ENCODE data around the gene ACSM6. TPM values are rescaled to one million over a fixed set of nuclear protein-coding genes. Genes with fewer than 3 reads are reported as not detected.
"Not testable (repeated sequence)": the region's sequence is repeated elsewhere in the genome, so short reads cannot be mapped to it uniquely, and the experiment has no call there.

ACSM6 gene, protein sequence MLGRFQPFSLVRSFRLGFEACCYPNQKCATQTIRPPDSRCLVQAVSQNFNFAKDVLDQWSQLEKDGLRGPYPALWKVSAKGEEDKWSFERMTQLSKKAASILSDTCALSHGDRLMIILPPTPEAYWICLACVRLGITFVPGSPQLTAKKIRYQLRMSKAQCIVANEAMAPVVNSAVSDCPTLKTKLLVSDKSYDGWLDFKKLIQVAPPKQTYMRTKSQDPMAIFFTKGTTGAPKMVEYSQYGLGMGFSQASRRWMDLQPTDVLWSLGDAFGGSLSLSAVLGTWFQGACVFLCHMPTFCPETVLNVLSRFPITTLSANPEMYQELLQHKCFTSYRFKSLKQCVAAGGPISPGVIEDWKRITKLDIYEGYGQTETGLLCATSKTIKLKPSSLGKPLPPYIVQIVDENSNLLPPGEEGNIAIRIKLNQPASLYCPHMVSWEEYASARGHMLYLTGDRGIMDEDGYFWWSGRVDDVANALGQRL
- total RNA-seq (2014; rRNA removed; shearing (Covaris generic)) = not detected in 2 replicates
- not detected in 2 replicates for polyA plus RNA-seq (2015; cell fraction: cytosol; rRNA removed)
- polyA plus RNA-seq (2015; cell fraction: nucleus; rRNA removed) = not detected in 2 replicates

DNA sequence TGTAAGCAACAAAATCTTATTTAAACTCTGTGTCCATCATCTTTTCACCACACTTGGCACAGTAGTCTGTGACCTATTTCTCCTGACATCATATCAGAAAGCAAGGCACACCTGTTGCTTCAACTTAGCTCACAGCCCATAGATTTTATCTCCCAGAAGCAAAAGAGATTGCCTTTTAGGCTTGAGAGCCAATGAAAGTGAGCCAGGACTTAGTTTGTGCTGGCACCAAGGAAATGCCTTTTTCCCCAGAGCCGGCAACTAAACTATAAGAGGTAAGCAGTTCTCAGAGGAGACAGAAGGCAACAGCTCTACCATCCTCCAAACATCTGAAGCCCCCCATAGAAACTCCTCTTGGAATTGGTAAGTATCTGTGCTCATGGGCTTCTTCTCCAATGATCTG, at the start of gene ACSM6:
ACSM6 (plus strand) TSS at position 295 of the 400 bp plus-strand sequence. CDS start 248 bp downstream, outside the sequence.
- DNase-seq (ENCODE audit: low read depth, low spot score) = no peak
- in situ Hi-C loops (cut with HindIII; ENCODE audit: low pct_unique_long_range_greater_than_20kb, low sequenced_read_pairs) = no loop called here

DNA sequence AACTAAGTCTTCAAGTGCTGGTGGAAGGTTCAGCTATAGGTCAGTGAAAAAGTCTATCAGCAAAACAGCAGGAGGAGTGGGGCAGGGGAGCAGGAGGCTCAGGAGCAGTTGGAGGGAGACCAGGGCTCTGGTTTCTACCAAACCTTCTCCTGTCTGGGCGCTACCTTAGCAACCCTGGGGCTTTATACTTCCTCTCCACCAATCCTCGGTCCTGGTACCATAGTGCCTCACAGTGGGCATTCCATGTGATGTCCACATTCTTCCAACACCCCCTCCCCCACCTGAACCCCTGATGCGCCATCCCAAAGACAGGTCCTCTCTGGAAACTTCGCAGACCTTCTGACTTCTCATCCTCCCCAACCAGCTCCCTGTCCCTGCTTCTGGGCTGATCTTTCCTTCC, 25.3 kb upstream of the ACSM6 start:
- peak; percentile 16 for DNase-seq (ENCODE audit: low read depth, low spot score)
- in situ Hi-C loops (cut with HindIII; ENCODE audit: low pct_unique_long_range_greater_than_20kb, low sequenced_read_pairs) = no loop called here

DNA sequence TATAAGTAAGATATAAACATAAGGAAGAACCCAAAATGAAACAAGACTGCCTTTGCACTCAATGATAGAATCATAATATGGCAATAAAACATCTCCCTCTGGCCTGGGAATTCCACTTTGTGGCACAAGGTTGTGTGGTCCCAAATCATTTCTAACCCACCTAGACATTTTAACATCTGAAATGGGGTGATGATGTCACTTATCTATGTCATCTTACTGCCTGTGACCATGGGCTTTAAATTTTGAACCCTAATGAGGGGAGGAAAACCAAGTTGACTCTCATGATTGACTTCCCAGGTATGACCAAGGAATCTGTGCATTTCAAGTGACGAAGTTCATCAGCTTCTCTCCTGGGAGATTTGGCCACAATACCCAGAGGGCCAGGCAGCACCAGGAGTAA, 24.5 kb upstream of the ACSM6 start:
- no peak for DNase-seq (ENCODE audit: low read depth, low spot score)
- in situ Hi-C loops (cut with HindIII; ENCODE audit: low pct_unique_long_range_greater_than_20kb, low sequenced_read_pairs) = no loop called here

DNA sequence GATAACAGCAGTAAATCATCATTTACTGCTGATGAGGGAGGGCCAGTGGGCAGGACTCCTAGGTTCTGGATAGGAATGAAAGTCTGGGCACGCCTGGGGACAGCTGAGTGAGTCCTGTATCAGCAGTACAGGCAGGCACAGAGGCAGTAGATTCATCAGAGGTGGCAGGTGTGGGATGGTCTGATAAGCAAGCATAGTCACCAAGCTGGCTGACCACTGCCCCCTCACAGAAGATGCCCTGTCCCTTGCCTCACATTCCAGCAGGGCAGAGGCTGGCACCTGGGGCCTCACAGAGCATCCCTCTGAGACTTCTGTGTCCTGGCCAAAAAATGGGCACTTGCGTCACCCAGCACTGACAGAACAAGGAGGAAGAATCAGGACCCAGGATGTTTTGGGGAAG, 23.2 kb upstream of the ACSM6 start:
- in situ Hi-C loops (cut with HindIII; ENCODE audit: low pct_unique_long_range_greater_than_20kb, low sequenced_read_pairs) = no loop called here
- DNase-seq (ENCODE audit: low read depth, low spot score) = no peak

DNA sequence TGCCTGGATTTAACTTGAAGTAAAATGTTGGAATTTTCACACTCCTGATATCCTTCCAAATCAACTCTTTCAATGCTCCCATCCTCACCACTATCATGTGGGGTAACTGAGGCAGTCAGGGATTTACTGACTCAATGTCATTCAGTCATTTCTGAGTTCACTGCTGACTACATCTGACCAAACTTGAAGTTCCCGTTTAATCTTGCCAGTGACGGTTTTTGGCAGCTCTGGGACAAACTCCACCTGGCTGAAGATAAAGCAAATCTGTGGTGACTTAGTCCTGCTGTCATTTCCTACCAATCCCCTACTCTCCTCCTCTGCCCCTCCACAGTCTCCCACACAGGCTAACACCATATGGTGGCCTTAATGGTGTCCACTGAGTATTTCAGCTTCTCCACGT, 22.7 kb upstream of the ACSM6 start:
- no peak for DNase-seq (ENCODE audit: low read depth, low spot score)
- in situ Hi-C loops (cut with HindIII; ENCODE audit: low pct_unique_long_range_greater_than_20kb, low sequenced_read_pairs) = no loop called here

DNA sequence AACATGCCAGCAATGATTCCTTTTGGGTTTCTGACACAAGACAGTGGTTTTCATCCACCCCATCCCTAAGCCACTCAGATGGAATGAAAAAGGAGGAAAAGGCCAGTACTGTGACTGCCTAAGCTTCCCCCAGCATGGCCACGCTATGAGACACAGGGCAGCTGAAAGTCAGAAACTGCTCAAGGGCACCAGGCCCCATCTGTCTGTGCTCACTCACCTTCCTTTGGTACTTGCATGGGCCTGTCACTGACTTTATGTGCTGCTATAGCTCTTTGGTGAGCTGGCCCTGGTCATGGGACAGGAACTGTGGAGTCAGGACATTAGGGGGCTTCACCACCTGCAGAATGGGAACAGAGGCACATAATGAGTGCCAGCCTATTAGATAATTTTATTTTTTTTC, 21.2 kb upstream of the ACSM6 start:
- no peak for DNase-seq (ENCODE audit: low read depth, low spot score)
- in situ Hi-C loops (cut with HindIII; ENCODE audit: low pct_unique_long_range_greater_than_20kb, low sequenced_read_pairs) = no loop called here

DNA sequence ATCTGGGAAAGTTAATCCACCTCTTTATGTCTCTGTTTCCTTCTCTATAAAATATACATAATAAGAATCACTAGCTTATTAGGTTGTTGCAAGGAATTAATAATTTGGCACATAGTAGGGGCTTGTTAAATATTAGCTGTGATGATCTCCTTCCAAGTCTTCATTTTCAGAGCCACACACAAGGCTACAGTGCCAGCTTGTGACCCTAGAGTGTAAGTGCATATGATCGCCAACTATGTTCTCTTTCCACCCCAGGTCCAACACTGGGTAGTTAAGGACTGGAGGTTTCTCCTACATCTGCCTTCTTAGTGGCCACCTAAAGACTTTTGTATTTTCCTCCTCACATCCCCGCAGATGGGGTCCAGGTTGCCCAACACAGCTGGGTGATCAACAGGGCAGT, 17.9 kb upstream of the ACSM6 start:
- DNase-seq (ENCODE audit: low read depth, low spot score) = peak; percentile 24
- in situ Hi-C loops (cut with HindIII; ENCODE audit: low pct_unique_long_range_greater_than_20kb, low sequenced_read_pairs) = no loop called here

DNA sequence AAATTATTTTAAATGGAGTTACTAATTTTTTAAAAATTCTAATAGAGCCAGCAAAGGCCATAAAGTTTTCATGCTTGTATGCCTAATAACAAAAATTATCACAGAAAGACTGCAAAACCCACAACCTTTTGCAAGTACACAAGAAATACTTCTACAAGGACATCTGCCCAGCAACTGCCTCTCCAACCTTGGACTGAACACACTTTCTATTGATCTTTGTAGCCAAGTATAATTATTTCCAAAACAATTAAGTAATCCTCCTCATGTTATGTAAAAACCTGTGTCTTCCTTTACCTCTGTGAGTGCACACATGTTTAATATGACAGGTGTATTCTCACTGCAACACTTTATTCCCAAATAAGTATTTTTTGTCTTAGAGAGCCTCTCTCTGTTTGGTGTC, 16.6 kb upstream of the ACSM6 start:
- no peak for DNase-seq (ENCODE audit: low read depth, low spot score)
- in situ Hi-C loops (cut with HindIII; ENCODE audit: low pct_unique_long_range_greater_than_20kb, low sequenced_read_pairs) = no loop called here

DNA sequence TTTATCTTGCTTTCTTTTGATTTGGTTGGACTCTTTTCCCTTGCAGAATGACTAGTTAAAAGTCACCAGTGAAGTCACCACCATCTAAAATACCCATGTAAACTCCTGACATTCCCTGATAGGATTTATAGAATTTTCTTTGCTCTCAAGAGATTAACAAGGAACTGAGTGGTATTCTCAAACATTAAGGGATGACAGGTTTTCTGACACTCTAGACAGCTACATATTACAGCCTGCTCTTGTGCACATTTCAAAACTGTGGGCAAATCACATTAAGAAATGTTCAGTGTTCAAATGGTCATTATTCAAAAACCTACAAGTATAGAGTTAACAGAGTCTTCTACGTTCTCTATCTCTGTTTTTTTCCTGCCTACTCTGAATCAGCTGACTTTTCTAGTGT, 15.8 kb upstream of the ACSM6 start:
- in situ Hi-C loops (cut with HindIII; ENCODE audit: low pct_unique_long_range_greater_than_20kb, low sequenced_read_pairs) = no loop called here

DNA sequence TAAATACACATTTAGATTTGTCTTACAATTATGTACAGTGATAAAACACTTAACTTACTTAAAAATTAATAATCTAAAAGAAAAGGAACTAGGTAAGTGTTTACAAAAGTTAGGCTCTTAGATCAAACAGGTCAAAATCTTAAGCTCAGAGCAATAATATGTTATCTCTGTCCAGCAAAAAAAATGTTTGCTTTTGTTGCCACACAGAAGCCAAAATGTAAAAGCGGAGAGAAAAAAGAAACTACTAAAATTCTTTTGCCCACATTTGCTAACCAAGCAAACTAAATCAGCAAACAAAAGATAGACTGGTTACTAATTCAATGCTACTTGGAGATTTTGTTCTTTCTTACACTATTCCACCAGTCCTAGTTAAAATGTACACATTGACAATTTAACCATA, 15.2 kb upstream of the ACSM6 start:
- DNase-seq (ENCODE audit: low read depth, low spot score) = no peak
- in situ Hi-C loops (cut with HindIII; ENCODE audit: low pct_unique_long_range_greater_than_20kb, low sequenced_read_pairs) = no loop called here

More for the DNA sequence above, 15.8 kb upstream of the ACSM6 start:
- no peak for DNase-seq (ENCODE audit: low read depth, low spot score)

DNA sequence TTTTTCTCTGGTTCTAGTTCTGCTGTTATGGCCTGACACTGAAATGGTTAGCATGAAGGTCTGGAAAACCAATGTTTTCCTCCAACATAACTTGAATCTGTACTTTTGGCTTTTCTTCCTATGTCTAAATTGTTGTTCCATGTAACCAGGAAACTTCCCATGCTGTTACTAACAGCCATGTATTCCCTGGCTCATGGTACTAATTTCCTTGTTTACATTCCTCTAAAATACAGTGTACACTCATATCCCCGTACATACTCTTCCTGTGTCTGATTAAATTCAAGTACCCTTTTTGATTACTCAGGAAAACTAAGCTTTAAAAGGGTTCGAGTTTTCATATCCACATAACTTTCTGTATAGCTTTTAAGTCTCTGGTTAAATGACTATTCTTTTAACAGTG, 12.3 kb upstream of the ACSM6 start:
- DNase-seq (ENCODE audit: low read depth, low spot score) = no peak
- in situ Hi-C loops (cut with HindIII; ENCODE audit: low pct_unique_long_range_greater_than_20kb, low sequenced_read_pairs) = no loop called here

DNA sequence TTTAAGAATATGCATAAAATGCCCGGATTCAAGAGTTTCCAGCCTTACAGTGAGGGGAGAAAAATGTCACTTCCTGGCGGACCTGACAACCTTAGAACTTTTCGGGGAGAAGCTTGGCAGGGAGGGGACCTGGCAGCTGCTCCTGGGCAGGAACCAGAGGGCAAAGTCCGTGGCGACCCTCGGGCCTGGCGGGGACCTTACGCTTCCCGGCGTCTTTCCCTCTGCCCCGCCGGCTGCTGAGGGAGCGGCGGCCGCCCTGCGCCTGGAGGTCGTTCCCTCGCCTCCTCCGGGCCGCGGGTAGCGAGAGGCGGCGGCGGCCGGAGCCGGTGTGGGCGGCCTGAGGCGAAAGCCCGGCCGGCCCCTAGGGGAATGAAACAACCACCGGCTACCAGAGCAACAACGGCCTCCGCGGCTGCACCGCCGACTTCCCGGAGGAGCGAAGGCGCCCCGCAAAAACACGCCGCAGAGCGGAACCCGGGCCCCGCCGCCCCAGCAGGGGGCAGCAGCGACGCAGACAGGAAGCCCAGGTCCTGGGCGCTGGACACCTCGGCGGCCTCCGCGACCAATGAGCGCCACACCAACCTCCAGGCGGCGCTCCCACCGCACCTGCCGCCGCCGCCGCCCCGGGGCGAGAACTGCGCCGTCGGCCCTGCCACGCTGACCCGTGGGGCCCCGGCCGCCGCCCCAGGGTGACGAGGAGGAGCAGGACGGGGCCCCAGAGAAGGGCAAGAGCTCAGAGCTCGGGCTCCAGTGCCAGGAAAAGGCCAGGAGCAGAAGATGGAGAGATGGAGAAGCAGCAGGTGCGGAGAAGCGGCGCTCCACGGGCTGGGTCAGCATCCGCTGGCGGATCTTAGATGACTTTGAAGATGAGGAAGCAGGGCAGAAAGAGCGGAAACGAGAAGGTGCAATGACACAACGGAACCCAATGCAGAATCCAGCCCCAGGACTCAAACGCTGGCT, 10.5 kb upstream of the ACSM6 start:
- in situ Hi-C loops (cut with HindIII; ENCODE audit: low pct_unique_long_range_greater_than_20kb, low sequenced_read_pairs) = no loop called here
- DNase-seq (ENCODE audit: low read depth, low spot score) = peak; percentile 73

DNA sequence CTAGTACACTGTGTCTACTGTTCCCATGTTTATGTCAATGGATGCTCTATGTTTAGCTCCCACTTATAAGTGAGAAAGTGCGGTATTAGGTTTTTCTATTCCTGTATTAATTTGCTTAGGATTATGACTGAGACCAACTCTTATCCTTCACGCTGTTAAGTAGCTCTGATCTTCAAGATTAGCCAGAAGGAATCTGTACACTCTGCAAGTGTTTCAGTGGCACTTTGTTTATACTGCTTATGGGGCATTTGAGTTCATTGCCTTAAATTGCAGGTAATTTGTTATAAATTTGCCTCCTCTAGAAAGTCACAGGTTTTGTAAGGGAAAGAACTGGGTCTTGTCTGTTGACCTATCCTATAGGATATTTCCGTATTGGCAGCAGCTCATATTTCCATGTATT, 6.4 kb upstream of the ACSM6 start:
- in situ Hi-C loops (cut with HindIII; ENCODE audit: low pct_unique_long_range_greater_than_20kb, low sequenced_read_pairs) = no loop called here

DNA sequence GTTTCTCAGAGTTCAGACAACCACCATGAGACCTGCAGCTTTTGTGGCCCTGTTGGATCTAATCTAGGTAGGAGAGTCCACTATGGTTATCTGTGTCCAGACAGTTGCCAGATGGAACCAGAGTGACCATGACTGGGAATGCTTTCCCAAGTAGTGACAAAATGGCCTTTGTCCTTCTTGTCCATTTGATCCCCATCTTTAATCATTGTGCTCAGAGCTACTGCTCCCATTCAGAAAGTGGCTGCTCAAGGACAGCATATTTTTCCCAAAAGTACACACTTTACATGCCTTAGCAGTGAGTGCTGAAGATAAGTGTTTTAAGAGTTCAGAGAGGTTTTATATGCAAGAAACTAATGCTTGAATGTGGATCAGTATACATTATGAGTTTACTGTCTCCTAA, 5.4 kb upstream of the ACSM6 start:
- no peak for DNase-seq (ENCODE audit: low read depth, low spot score)
- in situ Hi-C loops (cut with HindIII; ENCODE audit: low pct_unique_long_range_greater_than_20kb, low sequenced_read_pairs) = no loop called here

More for the DNA sequence above, 6.4 kb upstream of the ACSM6 start:
- DNase-seq (ENCODE audit: low read depth, low spot score) = no peak

DNA sequence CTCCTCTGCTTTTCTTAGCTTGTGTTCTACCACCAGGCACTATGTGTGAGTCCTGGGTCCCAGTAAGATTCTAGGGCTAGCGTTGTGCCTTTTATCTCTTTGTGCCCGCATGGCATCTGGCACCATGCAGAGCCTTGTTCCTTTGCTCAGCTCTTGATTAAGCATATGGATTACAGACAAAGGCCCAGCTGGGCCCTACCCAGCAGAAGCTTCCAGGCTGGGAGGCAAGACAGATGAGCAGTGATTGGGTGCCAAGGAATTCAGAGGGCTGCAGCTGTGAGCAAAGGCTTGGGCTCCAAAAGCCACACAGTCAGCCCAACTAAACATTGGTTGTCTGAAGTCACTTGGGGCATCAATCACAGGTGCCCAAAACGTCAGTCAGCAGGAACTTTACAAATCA, 2.0 kb downstream of the ACSM6 start:
- in situ Hi-C loops (cut with HindIII; ENCODE audit: low pct_unique_long_range_greater_than_20kb, low sequenced_read_pairs) = no loop called here
- DNase-seq (ENCODE audit: low read depth, low spot score) = no peak

DNA sequence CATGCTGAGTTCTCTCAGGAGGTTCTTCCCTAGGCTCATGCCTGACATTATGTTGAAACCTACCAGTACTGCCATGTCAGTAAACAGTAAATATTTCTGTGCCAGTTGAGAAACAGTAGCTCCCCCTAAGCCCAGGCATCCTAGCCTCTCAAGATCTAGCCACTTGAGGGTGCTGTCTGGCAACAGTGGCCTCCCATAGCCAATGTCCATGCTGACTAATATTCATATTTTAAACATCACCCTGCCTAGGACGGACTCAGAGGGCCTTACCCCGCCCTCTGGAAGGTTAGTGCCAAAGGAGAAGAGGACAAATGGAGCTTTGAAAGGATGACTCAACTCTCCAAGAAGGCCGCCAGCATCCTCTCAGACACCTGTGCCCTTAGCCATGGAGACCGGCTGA, 7.7 kb downstream of the ACSM6 start:
- in situ Hi-C loops (cut with HindIII; ENCODE audit: low pct_unique_long_range_greater_than_20kb, low sequenced_read_pairs) = no loop called here

DNA sequence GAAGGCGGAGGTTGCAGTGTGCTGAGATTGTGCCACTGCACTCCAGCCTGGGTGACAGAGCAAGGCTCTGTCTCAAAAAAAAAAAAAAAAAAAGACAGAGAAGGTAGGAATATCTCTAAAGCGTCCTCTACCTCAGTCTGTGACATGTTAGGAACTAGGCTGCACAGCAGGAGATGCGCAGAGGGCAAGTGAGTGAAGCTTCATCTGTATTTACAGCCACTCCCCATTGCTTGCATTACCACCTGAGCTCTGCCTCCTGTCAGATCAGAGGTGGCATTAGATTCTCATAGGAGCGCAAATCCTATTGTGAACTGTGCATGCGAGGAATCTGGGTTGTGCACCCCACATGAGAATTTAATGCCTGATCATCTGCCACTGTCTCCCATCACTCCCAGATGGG, 8.8 kb downstream of the ACSM6 start:
- DNase-seq (ENCODE audit: low read depth, low spot score); in situ Hi-C loops (cut with HindIII; ENCODE audit: low pct_unique_long_range_greater_than_20kb, low sequenced_read_pairs): not testable (repeated sequence)

More for the DNA sequence above, 7.7 kb downstream of the ACSM6 start:
- DNase-seq (ENCODE audit: low read depth, low spot score) = peak; percentile 9

DNA sequence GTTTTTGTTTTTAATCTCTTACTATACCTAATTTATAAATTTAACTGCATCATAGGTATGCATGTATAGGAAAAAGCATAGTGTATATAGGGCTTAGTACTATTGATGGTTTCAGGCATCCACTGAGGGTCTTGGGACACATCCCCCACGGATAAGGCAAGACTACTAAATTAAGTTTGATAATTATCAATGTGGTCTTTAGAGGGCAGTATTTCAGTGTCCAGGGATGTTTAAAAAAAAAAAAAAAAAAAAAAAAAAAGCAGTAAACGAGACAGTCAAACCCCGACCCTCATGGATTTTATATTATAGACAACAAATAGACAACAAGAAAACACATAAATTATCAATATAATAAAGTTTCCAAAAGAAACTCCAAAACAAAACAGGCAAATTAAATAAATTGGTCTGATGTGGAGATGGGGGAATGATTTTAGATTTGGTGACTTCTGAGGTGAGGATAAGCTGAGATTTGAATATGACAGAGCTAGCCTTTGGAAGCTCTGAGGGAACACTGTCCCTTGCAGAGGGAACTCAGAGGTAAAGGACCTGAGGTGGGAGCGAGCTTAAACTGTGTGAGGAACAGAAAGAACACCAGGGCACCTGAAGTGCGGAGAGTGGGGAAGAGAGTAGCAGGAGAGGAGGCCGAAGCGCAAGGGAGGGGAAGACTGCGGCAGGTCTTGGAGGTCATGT, 14.8 kb downstream of the ACSM6 start:
- peak; percentile 36 for DNase-seq (ENCODE audit: low read depth, low spot score)
- in situ Hi-C loops (cut with HindIII; ENCODE audit: low pct_unique_long_range_greater_than_20kb, low sequenced_read_pairs) = no loop called here

All from SK-MEL-5 (cell line).